ENCODE measurements around the gene RNASEH2B.

The RNASEH2B gene

GRCh38 chr13:50911081-50911631 is 1.6 kb downstream of the RNASEH2B start:
- ChIA-PET CTCF (interaction anchor here (0.7 to 5.8 kb wide), 53 partner anchors 9 to 1139 kb away, joined by 3 to 54 read pairs (median 5); partner anchors contain the start of genes SPRYD7 and TRIM13), POLR2A (no interaction called here)
- DNase-seq (ENCODE audit: extremely low spot score), result peak; percentile 18
- TF ChIP-seq, protein P1, sequence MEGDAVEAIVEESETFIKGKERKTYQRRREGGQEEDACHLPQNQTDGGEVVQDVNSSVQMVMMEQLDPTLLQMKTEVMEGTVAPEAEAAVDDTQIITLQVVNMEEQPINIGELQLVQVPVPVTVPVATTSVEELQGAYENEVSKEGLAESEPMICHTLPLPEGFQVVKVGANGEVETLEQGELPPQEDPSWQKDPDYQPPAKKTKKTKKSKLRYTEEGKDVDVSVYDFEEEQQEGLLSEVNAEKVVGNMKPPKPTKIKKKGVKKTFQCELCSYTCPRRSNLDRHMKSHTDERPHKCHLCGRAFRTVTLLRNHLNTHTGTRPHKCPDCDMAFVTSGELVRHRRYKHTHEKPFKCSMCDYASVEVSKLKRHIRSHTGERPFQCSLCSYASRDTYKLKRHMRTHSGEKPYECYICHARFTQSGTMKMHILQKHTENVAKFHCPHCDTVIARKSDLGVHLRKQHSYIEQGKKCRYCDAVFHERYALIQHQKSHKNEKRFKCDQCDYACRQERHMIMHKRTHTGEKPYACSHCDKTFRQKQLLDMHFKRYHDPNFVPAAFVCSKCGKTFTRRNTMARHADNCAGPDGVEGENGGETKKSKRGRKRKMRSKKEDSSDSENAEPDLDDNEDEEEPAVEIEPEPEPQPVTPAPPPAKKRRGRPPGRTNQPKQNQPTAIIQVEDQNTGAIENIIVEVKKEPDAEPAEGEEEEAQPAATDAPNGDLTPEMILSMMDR (IDR thresholded peaks at IDR 0.05; ENCODE audit: control extremely low read depth, extremely low read depth, low read depth, missing control alignments), result no peak

DNA sequence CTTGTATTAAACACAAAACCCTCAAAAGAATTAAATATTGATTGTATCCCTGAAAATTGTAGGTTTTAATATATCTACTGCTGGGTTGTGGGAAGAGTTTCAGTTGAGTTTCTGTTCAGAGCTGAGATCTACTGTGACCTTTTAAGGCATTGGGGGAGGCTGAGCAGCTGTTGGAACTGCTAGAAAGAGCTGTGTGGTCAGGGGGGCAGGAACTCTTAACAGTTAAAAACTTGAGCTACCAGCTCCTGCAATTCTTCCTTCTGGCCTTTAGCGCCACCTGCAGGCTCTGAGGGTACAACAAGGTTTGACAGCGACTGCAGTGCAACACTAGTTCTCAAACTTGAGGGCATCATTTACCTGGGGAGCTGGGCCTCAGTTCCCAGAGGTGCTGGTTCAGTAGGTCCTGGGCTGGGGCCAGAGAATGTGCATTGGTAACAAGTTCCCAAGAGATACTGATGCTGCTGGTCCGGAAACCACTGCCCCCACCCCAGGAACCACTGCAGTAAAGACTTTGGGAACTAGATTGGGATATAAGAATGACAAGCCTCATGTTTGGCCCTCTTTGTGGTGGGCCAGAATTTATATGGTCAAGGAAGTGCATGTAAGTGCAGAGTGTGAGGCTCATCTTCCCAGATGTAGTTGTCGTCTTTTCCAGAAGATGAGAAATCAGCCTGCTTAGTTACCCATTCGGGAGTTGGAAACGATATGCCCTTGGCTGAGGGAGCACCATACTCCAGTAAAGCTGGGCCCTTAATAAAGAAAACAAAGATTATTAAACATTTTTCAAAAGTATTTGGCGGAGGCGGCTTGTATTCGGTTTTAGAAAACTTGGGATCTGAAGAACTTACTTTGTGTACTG is 2.6 kb downstream of the RNASEH2B start:
- ChIA-PET POLR2A (interaction anchor here (1.5 kb wide), 1 partner anchor 915 kb away, joined by 6 read pairs; the partner anchor contains the start of gene TRIM13), CTCF (interaction anchor here (0.6 to 5.8 kb wide), 64 partner anchors 9 to 1223 kb away, joined by 3 to 54 read pairs (median 4); partner anchors contain the start of gene TRIM13)
- TF ChIP-seq, protein P1 (IDR thresholded peaks at IDR 0.05; ENCODE audit: control extremely low read depth, extremely low read depth, low read depth, missing control alignments), result peak; percentile 84

DNA sequence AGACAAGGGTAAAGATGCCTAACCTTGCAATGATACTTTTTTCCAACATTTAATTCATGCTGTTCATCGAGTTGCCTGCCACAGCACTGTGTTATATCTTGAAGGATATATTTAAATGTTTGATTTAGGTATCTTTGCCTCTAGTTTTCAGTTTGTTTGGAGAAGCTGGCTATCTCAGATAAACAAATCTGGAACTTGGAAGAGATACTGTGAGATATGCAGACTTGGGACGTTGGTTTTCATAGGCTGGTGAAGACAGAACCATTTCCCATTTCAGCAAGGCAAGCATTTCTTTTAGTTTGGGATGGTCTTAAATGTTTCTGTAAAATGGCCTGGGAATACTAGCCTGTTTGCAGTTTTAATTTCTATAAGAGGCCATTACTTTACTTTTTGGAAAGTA is 3.3 kb downstream of the RNASEH2B start:
- TF ChIP-seq, protein P1 (IDR thresholded peaks at IDR 0.05; ENCODE audit: control extremely low read depth, extremely low read depth, low read depth, missing control alignments), result no peak
- DNase-seq (ENCODE audit: extremely low spot score), result no peak
- ChIA-PET CTCF (interaction anchor here (0.9 to 5.8 kb wide), 18 partner anchors 9 to 936 kb away, joined by 3 to 54 read pairs (median 10); partner anchors contain the start of gene TRIM13), POLR2A (interaction anchor here (1.5 kb wide), 1 partner anchor 916 kb away, joined by 6 read pairs; the partner anchor contains the start of gene TRIM13)

More for the DNA sequence above, 2.6 kb downstream of the RNASEH2B start:
- peak; percentile 79 for DNase-seq (ENCODE audit: extremely low spot score)

DNA sequence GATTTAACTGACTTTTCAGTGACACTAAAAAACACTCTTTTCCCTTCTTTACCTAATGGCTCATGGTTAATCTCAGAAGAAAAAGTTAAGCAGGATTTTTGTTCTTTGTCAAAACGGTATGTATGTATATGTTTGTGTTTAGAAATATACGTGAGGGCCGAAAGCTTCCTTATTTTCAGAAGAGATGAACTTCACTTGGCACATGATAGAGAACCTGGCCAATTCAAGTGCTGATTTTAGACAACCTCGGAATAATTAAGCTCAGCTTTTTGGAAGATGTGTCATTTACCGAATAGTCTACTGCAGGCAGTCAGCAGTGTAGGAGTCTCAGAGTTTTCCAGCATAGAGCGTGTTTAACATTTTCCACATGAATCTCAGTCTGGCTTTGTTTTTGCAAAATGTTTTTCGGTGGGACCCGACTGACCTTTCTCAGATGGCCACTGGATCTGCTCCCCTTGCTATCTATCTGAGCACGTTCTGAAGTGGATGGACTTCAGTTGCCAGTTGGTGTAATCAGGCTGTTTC is 4.6 kb downstream of the RNASEH2B start:
- ChIA-PET POLR2A (no interaction called here), CTCF (interaction anchor here (0.7 to 5.8 kb wide), 13 partner anchors 10 to 978 kb away, joined by 3 to 54 read pairs (median 4); partner anchors contain the start of genes SPRYD7 and TRIM13)
- TF ChIP-seq, protein P1 (IDR thresholded peaks at IDR 0.05; ENCODE audit: control extremely low read depth, extremely low read depth, low read depth, missing control alignments), result no peak
- DNase-seq (ENCODE audit: extremely low spot score), result no peak

DNA sequence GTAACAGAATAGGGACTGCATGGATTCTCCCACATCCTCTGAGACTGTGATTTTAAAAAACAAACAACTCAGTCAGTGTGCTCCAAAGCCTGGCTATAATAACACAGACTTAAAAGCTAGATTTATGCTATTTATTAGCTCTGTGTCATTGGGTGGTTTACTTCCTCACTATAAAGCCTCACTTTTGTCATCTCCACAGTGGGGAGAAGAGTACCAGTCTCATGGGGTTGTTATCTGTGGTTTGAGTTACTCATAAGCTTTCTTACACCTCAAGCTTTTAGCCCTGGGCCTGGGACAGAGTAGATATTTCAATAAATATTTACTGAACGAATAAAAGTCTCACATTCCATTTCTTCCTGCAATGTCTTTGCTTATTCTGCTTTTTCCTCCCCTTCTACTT is 5.3 kb downstream of the RNASEH2B start:
- ChIA-PET CTCF (interaction anchor here (1.1 to 5.8 kb wide), 13 partner anchors 9 to 979 kb away, joined by 3 to 54 read pairs (median 6); partner anchors contain the start of genes SPRYD7 and TRIM13), POLR2A (no interaction called here)
- TF ChIP-seq, protein P1 (IDR thresholded peaks at IDR 0.05; ENCODE audit: control extremely low read depth, extremely low read depth, low read depth, missing control alignments), result no peak
- no peak for DNase-seq (ENCODE audit: extremely low spot score)

- TF ChIP-seq, protein P1 (IDR thresholded peaks at IDR 0.05; ENCODE audit: control extremely low read depth, extremely low read depth, low read depth, missing control alignments), result peak; percentile 24
- no peak for DNase-seq (ENCODE audit: extremely low spot score)
- ChIA-PET CTCF (interaction anchor here (0.7 to 5.8 kb wide), 11 partner anchors 9 to 980 kb away, joined by 3 to 54 read pairs (median 6); partner anchors contain the start of genes SPRYD7 and TRIM13), POLR2A (no interaction called here)
Measured at GRCh38 chr13:50915565-50915964, 6.0 kb downstream of the RNASEH2B start.
